Measurements from ENCODE around the gene FXR2.
A peak's percentile ranks its signal among the peaks of the same experiment; 100 is the strongest.

Gene FXR2

DNA sequence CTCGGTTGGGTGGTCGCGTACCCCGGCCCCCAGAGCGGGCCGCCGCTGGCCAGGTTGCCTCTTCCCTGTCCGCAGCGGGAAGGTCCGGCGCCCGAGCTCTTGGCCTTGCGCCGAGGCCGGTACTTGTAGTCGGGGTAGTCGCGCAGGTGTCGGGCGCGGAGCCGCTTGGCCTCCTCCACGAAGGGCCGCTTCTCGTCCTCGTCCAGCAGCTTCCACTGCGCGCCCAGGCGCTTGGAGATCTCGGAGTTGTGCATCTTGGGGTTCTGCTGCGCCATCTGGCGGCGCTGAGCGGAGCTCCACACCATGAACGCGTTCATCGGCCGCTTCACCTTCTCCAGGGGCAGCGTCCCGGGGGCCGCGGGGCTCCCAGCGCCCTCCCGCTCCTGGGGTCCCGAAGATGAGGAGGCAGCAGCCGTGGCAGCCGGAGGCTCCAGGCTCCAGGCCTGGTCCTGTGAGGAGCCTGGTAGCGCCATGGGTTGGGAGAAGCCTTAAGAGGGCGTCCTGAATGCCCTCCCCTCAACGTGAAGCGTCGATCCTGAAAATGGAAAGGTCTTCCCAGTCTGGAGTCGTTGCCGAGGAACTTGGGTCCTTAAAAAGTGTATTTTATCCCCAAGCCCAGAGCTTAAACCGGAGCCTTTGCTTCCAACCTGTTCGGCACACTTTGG is 25.4 kb downstream of the FXR2 start:
- ChIA-PET POLR2A (interaction anchor here (0.8 to 2.7 kb wide), 3 partner anchors 13 to 98 kb away, joined by 3 to 13 read pairs (median 3); partner anchors contain the start of genes SAT2, TP53 and WRAP53), CTCF (interaction anchor here (0.5 kb wide), 1 partner anchor 38 kb away, joined by 3 read pairs; no protein-coding TSS in a partner anchor)
- TF ChIP-seq TARDBP (IDR thresholded peaks at IDR 0.05), result no peak
- TF ChIP-seq LEF1 (IDR thresholded peaks at IDR 0.05; ENCODE audit: borderline replicate concordance), result no peak
- TF ChIP-seq ARNT (IDR thresholded peaks at IDR 0.05), result no peak
- no peak for TF ChIP-seq ELF4 (IDR thresholded peaks at IDR 0.05)
- TF ChIP-seq FOXA1 (IDR thresholded peaks at IDR 0.05), result no peak
- no peak for TF ChIP-seq SUZ12 (IDR thresholded peaks at IDR 0.05)
- no peak for TF ChIP-seq CTBP1 (IDR thresholded peaks at IDR 0.05; ENCODE audit: borderline replicate concordance)
- TF ChIP-seq ZNF384 (IDR thresholded peaks at IDR 0.05), result no peak
- no peak for TF ChIP-seq HDGF (IDR thresholded peaks at IDR 0.05; ENCODE audit: borderline replicate concordance)
- TF ChIP-seq NFRKB (IDR thresholded peaks at IDR 0.05), result no peak
- TF ChIP-seq BHLHE40 (IDR thresholded peaks at IDR 0.05; ENCODE audit: borderline replicate concordance), result no peak
- TF ChIP-seq FOXK2 (IDR thresholded peaks at IDR 0.05), result no peak
- TF ChIP-seq SP1 (IDR thresholded peaks at IDR 0.05), result no peak
- TF ChIP-seq, protein P1, sequence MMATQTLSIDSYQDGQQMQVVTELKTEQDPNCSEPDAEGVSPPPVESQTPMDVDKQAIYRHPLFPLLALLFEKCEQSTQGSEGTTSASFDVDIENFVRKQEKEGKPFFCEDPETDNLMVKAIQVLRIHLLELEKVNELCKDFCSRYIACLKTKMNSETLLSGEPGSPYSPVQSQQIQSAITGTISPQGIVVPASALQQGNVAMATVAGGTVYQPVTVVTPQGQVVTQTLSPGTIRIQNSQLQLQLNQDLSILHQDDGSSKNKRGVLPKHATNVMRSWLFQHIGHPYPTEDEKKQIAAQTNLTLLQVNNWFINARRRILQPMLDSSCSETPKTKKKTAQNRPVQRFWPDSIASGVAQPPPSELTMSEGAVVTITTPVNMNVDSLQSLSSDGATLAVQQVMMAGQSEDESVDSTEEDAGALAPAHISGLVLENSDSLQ (IDR thresholded peaks at IDR 0.05), result no peak
- no peak for DNase-seq (ENCODE audit: extremely low spot score)

DNA sequence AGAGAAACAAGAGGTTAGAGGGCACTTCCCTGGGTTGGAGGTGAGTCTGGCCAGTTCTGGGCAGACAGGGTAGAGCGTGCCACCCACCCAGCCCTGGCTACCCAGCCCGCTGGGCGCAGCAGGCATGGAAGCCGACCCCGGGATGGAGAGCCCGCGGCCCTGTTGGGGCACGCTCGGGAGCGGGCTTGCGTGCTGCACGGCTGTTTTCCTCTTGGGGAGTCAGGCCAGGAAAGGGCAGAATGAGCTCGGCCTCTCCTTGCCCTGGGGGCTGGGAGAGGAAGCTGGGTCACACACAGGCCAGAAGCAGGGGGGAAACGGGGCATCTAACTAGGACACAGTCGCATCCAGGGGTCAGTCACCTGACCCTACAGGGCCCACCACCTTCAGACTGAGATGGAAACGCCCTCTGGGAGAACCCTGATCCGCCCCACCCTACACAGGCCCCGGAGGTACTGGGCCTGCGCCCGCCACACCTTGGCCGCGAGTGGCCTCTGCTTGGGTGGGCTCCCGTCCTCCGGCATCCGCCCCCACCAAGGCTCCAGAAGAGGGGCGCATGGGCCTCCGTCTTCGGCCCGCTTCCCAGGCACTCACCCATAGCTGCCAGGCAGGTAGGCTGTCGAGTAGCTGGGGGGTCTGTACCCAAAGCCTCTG is 26.0 kb downstream of the FXR2 start:
- POLR2A ChIA-PET, result interaction anchor here (2.7 kb wide), 1 partner anchor 98 kb away, joined by 13 read pairs; the partner anchor contains the start of genes TP53 and WRAP53
- TF ChIP-seq SP1 (IDR thresholded peaks at IDR 0.05) (no peak), ZNF384 (IDR thresholded peaks at IDR 0.05) (no peak), TARDBP (IDR thresholded peaks at IDR 0.05) (no peak)
- CTCF ChIA-PET, result interaction anchor here (0.5 kb wide), 1 partner anchor 39 kb away, joined by 3 read pairs; no protein-coding TSS in a partner anchor
- no peak for DNase-seq (ENCODE audit: extremely low spot score)

DNA sequence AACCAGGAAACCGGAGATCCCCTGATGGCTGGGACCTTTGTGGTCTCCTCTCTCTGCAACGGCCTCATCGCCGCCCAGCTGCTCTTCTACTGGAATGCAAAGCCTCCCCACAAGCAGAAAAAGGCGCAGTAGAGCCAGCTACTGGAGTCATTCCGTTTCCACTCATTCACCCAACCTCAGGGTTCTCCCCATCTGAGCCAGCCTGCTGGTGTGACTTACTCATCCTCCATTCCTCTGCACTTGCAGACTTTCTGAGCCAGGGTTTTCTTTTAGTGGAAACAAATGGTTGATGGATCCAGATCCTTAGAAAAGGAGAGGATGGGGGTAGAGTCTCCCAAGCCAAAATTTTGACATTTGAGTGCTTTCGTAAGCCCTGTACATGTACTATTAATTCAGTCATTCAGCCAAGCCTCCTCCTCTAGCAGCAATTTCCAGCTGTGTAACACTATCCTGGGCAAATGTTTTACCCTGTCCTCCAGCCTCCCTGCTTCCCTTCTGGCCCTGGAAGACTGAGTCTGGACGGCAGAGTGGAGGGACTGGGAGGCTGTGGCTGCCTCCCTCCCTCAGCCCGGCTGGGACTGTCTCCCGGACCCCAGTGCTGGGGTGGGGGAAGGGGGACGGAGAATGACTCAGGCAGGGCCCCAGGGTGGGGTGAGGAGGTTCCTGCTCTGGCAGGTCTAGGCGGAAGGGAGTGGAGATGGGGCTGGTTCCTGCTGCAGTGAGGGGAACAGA is 27.1 kb downstream of the FXR2 start:
- no peak for TF ChIP-seq ZNF384 (IDR thresholded peaks at IDR 0.05)
- no peak for TF ChIP-seq BHLHE40 (IDR thresholded peaks at IDR 0.05; ENCODE audit: borderline replicate concordance)
- no peak for TF ChIP-seq FOXA1 (IDR thresholded peaks at IDR 0.05)
- no peak for TF ChIP-seq ELF4 (IDR thresholded peaks at IDR 0.05)
- TF ChIP-seq LEF1 (IDR thresholded peaks at IDR 0.05; ENCODE audit: borderline replicate concordance), result no peak
- TF ChIP-seq, protein P1 (IDR thresholded peaks at IDR 0.05), result no peak
- TF ChIP-seq HDGF (IDR thresholded peaks at IDR 0.05; ENCODE audit: borderline replicate concordance), result no peak
- TF ChIP-seq FOXK2 (IDR thresholded peaks at IDR 0.05), result no peak
- TF ChIP-seq ARNT (IDR thresholded peaks at IDR 0.05), result no peak
- TF ChIP-seq FOXM1 (IDR thresholded peaks at IDR 0.05; ENCODE audit: borderline replicate concordance), result no peak
- TF ChIP-seq TARDBP (IDR thresholded peaks at IDR 0.05), result no peak
- no peak for TF ChIP-seq L3MBTL2 (conservative IDR thresholded peaks at IDR 0.05)
- TF ChIP-seq CTBP1 (IDR thresholded peaks at IDR 0.05; ENCODE audit: borderline replicate concordance), result no peak
- no peak for TF ChIP-seq NFRKB (IDR thresholded peaks at IDR 0.05)
- TF ChIP-seq SUZ12 (IDR thresholded peaks at IDR 0.05), result no peak
- no peak for TF ChIP-seq SP1 (IDR thresholded peaks at IDR 0.05)
- no peak for DNase-seq (ENCODE audit: extremely low spot score)
- POLR2A ChIA-PET, result interaction anchor here (0.6 to 1.2 kb wide), 5 partner anchors 14 to 182 kb away, joined by 3 to 7 read pairs (median 4); partner anchors contain the start of genes FXR2 and WRAP53
- CTCF ChIA-PET, result interaction anchor here (0.8 to 0.9 kb wide), 2 partner anchors 22 to 100 kb away, joined by 3 to 4 read pairs; partner anchors contain the start of gene TP53

DNA sequence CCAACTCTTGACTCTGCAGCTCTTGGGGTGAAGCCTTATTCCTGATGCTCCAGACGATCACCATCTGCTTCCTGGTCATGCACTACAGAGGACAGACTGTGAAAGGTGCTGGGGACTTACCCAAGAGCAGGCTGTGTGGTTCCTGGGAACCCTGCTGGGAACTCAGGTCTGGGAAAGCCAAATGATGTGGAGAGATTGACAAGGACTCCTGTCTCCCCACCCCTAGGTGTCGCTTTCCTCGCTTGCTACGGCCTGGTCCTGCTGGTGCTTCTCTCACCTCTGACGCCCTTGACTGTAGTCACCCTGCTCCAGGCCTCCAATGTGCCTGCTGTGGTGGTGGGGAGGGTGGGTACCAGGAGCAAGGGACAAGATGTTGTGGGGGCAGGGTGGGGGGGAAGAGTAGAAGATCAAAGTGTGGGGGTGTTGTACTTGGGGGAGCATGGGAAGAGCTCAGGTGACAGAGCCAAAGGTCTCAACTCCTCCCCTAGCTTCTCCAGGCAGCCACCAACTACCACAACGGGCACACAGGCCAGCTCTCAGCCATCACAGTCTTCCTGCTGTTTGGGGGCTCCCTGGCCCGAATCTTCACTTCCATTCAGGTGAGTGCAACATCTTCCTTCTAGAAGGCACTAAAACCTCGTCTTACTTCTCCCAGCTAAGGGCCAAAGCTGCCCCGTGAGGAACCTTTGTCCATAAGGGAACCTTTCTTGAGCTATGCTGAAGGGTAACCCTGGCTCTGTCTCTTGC is 27.9 kb downstream of the FXR2 start:
- CTCF ChIA-PET, result interaction anchor here (0.8 to 0.9 kb wide), 2 partner anchors 23 to 100 kb away, joined by 3 to 4 read pairs; partner anchors contain the start of gene TP53
- POLR2A ChIA-PET, result interaction anchor here (0.6 to 1.2 kb wide), 6 partner anchors 13 to 181 kb away, joined by 3 to 7 read pairs (median 4); partner anchors contain the start of genes FXR2 and WRAP53
- TF ChIP-seq ELF4 (IDR thresholded peaks at IDR 0.05), result no peak
- TF ChIP-seq, protein P1 (IDR thresholded peaks at IDR 0.05), result peak; percentile 77
- peak; percentile 61 for DNase-seq (ENCODE audit: extremely low spot score)
